Progenitor cell of endocrine pancreas (in vitro differentiated cells): ENCODE results near the gene SGCA. TPM values are rescaled to one million over a fixed set of nuclear protein-coding genes. Genes with fewer than 3 reads are reported as not detected.

ENCODE experiments used
- DNase-seq: peaks from one replicate; pipeline ENCODE4 v3.0.0; 2021; ENCODE audit warnings: low spot score; ENCODE audit not compliant: unreplicated experiment
- H3K27ac Mint-ChIP-seq: 2 replicates; pipeline ENCODE4 v1.8.0; 2021; ENCODE audit warnings: mild to moderate bottlenecking, moderate library complexity, mixed read lengths
- H3K27me3 Mint-ChIP-seq: 2 replicates; pipeline ENCODE4 v1.8.0; 2021; ENCODE audit warnings: mixed read lengths
- H3K36me3 Mint-ChIP-seq: 2 replicates; pipeline ENCODE4 v1.8.0; 2022; ENCODE audit warnings: mixed read lengths; ENCODE audit not compliant: insufficient read depth
- H3K4me1 Mint-ChIP-seq: 2 replicates; pipeline ENCODE4 v1.8.0; 2021; ENCODE audit warnings: low read depth, mixed read lengths
- H3K4me3 Mint-ChIP-seq: 2 replicates; pipeline ENCODE4 v1.8.0; 2021; ENCODE audit warnings: low read depth, mild to moderate bottlenecking, moderate library complexity, mixed read lengths
- H3K9me3 Mint-ChIP-seq: 2 replicates; pipeline ENCODE4 v1.8.0; 2021; ENCODE audit warnings: low read depth, mixed read lengths
- total RNA-seq: library from RNA; stranded (reverse); gene quantifications from 2 replicates; pipeline ENCODE4 v1.2.1, GENCODE V29; 2021
- TF ChIP-seq, protein P1 (sequence below): fragments of 200-600 bp; sonication (generic); IDR thresholded peaks from one replicate; pipeline ENCODE4 v1.5.0; 2021; ENCODE audit warnings: antibody characterized with exemption, mild to moderate bottlenecking; ENCODE audit not compliant: unreplicated experiment

SGCA gene
- total RNA-seq, 1 donor from 2014 or later: not detected

DNA sequence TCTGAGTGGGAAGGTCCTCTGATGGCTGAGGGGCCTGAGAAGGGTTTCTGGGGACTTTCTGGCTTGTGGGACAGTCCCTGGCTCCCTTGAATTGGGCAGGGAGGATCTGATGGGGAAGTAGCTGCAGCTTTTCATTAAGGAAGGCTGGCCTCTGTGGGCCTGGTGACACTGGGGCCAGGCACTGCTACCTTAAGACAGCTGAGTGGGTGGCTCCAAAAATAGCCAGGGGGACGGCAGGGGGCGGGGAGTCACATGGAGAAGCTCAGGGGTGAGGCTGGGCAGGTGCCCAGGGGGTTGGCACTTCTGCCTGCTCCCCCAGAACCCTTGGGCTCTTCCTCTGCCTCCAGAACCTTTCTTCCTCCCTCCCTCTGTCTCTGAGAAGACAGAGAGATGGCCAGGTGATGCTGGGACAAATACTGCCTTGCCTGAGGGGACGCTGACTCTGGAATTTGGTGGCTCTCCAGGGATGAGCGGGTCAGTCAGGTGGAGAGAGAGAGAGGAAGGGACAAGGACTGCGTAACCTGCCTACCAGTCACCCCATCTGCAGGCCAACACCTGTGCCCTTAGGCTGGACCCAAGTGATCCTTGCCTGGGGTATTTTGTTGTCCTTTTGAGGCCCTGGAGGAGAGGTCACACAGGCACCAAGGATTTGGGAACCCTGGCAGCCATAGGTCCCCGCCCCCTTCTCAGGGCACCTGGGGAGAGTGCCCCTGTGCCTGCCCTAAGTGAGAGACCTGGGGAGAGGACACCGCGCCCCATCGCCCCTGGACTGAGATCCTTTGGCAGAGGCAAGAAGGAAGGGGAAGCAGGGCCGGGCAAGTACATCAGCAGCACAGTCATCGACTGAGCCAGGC is 1.7 kb upstream of the SGCA start:
- no peaks in the 10 kb centered on the region for H3K9me3 Mint-ChIP-seq
- no peak overlapping the region for H3K4me3 Mint-ChIP-seq
- no peak for DNase-seq
- peaks cover 38% of the 10 kb centered on the region for H3K27me3 Mint-ChIP-seq
- TF ChIP-seq, protein P1, sequence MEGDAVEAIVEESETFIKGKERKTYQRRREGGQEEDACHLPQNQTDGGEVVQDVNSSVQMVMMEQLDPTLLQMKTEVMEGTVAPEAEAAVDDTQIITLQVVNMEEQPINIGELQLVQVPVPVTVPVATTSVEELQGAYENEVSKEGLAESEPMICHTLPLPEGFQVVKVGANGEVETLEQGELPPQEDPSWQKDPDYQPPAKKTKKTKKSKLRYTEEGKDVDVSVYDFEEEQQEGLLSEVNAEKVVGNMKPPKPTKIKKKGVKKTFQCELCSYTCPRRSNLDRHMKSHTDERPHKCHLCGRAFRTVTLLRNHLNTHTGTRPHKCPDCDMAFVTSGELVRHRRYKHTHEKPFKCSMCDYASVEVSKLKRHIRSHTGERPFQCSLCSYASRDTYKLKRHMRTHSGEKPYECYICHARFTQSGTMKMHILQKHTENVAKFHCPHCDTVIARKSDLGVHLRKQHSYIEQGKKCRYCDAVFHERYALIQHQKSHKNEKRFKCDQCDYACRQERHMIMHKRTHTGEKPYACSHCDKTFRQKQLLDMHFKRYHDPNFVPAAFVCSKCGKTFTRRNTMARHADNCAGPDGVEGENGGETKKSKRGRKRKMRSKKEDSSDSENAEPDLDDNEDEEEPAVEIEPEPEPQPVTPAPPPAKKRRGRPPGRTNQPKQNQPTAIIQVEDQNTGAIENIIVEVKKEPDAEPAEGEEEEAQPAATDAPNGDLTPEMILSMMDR: no peak
- H3K36me3 Mint-ChIP-seq: no peaks in the 10 kb centered on the region
- no peak overlapping the region for H3K27ac Mint-ChIP-seq
- H3K4me1 Mint-ChIP-seq: peaks cover 7% of the 10 kb centered on the region

DNA sequence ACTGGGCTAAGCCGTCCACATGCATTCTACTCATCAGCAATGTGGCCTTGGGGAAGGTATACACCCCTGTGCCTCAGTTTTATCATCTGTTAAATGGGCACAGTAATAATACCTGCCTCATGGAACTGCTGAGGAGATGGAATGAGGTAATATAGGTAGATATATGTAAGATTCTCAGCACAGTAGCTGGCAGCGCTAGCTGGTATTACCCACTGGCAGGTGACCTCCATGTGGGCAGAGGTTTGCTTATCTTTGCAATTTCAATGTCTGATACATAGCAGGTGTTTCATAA is 1.2 kb upstream of the SGCA start:
- H3K4me3 Mint-ChIP-seq: no peak overlapping the region
- H3K27ac Mint-ChIP-seq: no peak overlapping the region
- DNase-seq: no peak
- TF ChIP-seq, protein P1: no peak
- H3K27me3 Mint-ChIP-seq: peaks cover 38% of the 10 kb centered on the region
- no peaks in the 10 kb centered on the region for H3K9me3 Mint-ChIP-seq
- no peaks in the 10 kb centered on the region for H3K36me3 Mint-ChIP-seq
- H3K4me1 Mint-ChIP-seq: peaks cover 7% of the 10 kb centered on the region

DNA sequence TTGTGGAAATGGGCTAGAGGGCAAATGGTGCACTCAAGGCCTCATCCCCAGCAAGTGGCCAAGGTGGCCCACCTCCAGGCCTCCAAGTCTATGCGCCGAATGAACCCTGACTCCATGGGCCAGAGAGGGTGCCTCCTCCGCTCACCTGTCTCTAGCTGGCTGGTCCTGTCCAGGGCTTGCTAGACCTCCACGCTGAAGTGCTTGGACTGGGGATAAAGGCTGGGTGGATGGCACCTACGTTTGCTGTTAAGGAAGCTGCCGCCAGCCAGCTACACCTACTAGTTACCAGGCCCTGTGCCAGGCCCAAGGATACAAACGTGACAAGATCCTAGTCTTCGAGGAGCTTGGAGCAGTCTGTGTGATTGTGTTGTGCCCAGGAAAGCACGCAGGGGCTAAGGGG is 739 bp upstream of the SGCA start:
- Mint-ChIP-seq H3K9me3 (no peaks in the 10 kb centered on the region), H3K4me3 (no peak overlapping the region), H3K36me3 (no peaks in the 10 kb centered on the region), H3K27me3 (peaks cover 34% of the 10 kb centered on the region), H3K4me1 (peaks cover 7% of the 10 kb centered on the region), H3K27ac (peak overlapping the region; percentile 11)
- DNase-seq: no peak
- TF ChIP-seq, protein P1: no peak

DNA sequence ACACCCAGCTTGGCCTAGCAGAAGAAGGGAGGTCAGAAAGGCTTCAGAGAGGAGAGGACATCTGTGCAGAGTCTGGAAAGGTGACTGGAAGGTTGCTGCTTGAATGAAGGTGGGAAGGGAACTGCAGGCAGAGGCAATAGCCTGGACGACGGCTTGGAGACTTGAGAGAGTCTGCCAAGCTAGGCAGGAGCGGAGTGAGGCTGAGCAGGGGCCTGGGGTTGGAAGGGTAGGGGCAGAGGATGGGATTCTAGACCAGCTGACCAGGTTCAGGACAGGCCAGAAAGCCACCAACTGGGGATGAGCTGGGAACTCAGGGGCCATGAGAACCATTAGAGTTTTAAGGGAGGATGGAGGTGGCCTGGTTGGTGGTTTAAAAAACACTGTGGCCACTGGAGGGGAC is 339 bp upstream of the SGCA start:
- TF ChIP-seq, protein P1: no peak
- DNase-seq: no peak
- H3K27me3 Mint-ChIP-seq: peaks cover 32% of the 10 kb centered on the region
- peaks cover 7% of the 10 kb centered on the region for H3K4me1 Mint-ChIP-seq
- H3K4me3 Mint-ChIP-seq: no peak overlapping the region
- H3K9me3 Mint-ChIP-seq: no peaks in the 10 kb centered on the region
- H3K36me3 Mint-ChIP-seq: no peaks in the 10 kb centered on the region
- H3K27ac Mint-ChIP-seq: peak overlapping the region; percentile 11

DNA sequence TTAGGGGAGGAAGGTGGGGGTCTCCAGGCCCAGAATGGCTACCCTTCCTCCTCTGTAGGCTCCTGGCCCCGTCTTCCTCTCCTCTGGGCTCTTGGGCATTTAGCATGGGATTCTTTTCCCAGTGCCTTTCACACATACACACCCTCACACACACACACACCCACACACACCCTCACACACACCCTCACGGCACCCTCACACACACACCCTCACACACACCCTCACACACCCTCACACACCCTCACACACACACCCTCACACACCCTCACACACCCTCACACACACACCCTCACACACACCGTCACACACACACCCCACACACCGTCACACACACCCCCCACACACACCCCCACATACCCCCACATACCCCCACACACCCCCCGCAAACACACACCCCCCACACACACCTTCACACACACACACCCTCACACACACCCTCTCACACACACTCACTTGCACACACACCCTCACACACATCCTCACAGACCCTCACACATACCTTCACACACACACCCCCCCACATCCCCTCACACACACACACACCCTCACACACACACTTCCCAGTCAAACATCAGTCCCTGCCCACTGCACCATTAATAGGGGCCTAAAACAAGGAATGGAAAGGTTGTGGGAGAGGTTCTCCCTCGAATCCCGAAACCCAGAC is 845 bp downstream of the SGCA start:
- TF ChIP-seq, protein P1: no peak
- no peak overlapping the region for H3K4me3 Mint-ChIP-seq
- no peak for DNase-seq
- no peaks in the 10 kb centered on the region for H3K36me3 Mint-ChIP-seq
- no peak overlapping the region for H3K27ac Mint-ChIP-seq
- peaks cover 27% of the 10 kb centered on the region for H3K27me3 Mint-ChIP-seq
- H3K4me1 Mint-ChIP-seq: peaks cover 1% of the 10 kb centered on the region
- H3K9me3 Mint-ChIP-seq: no peaks in the 10 kb centered on the region
